ENCODE data around the gene SLC15A3.

GRCh38 chr11:60978546-60979380 is 26.8 kb upstream of the SLC15A3 start:
- TF ChIP-seq ZNF776 (tag by site-specific recombination; IDR thresholded peaks at IDR 0.05; ENCODE audit: borderline replicate concordance) = no peak
- TF ChIP-seq ELK4 (IDR thresholded peaks at IDR 0.05; ENCODE audit: borderline replicate concordance, low read depth, low read length) = no peak

Measured in HEK293 (cell line).